HG02588 (cell line): Measurements from ENCODE around the gene KLF13.

ENCODE experiments used
- ATAC-seq: cut with Tn5 transposase; IDR thresholded peaks from one replicate; pipeline ENCODE4 v1.9.1; 2021; ENCODE audit warnings: mild to moderate bottlenecking, moderate library complexity; ENCODE audit not compliant: unreplicated experiment

The KLF13 gene

DNA sequence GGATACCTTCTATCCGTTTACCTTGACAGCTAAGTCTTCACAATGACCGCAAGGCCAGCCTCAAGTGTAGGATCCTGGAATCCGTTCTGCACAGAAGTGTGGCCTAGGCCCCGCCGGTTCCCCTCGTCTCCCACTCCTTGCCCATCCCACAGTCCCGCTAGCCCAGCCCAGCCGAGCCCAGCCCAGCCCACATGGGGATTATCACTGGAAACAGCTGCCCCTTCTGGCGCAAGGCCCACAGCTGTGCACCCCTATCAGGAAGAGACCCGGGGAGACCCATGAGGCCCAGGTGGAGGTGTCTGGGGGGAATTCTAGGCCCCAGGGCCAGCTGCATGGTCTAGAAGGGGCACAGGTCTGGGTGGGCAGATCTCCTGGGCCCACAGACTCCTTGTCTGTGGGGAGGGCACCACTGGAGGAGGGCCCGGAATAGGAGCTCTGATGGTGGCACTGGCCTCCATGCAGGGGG, 27.9 kb upstream of the KLF13 start:
- no peak for ATAC-seq

GRCh38 chr15:31300208-31300661, 26.4 kb upstream of the KLF13 start:
- no peak for ATAC-seq

GRCh38 chr15:31300981-31301672, 25.5 kb upstream of the KLF13 start:
- no peak for ATAC-seq

GRCh38 chr15:31301673-31301990, 25.0 kb upstream of the KLF13 start:
- ATAC-seq = no peak

DNA sequence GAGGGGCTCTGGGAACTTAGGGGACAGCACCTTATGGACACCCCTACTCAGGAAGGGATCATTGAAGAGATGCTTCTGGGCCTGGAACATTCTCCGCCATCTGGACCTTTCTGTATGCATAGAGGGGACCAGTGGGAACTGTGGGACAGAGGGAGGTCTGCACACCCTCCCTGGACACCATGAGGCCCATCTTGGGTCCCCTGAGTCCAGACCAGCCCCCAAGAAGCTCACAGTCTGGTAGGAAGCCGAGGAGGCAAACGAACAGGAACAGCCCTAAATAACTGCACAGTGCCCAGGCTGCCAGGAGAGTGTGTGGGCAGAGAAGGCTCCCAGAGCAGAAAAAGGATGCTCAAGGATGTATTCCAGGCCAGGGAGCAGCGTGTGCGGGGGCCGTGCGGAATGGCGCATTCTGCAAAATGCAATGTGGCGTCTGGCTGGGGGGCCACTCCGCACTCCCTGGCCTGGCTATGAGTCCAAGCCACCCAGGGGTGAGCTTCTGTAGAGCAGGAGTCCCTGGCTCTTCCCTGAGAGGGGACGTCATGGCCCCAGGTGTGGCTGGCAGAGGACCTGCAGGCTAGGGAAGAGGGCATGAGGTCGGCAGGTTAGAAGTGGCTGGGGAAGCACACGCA, 24.5 kb upstream of the KLF13 start:
- ATAC-seq = no peak

DNA sequence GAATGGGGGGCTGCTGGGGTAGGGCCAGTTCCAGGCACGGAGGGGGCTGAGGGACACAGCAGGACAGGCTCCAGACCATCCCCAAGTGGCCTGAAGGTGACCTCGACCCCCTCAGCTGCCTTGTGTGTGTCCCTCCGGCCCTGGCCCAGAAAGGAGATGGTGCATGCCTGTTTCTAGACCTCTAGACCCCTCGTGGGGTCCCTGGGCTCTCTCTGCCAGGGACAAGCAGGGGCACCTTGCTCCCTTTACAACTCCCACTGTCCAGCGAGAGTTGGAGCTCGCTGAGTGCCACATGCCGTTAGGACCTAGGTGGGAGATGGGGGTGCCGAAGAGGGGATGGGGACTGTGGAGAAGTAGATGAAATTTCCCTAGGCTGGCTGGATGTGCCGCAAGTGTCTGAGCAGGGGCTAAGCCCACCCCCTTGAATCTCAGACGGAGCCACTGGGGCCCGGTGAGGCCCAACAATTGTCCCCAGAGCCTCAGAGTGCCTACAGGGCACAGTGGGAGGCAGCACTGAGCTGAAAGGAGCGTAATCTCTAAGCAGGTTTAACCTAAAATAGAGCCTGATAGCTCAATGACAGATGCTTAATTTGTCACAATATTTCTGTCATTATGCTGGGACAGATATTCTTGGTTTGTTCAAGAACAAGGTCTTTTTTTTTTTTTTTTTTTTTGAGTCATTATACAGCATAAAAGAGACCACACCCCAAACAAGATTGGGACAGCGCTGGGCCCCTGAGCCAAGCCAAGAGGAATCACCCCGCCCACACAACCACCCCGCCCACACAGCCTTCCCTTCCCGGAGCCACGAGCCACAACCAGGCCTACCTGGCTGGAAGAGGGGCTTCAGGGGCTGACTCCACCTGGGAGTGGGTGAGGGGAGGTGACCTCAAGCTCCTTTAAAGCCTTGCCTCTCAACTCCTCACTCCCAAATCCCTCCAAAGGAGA, 23.6 kb upstream of the KLF13 start:
- ATAC-seq = no peak

GRCh38 chr15:31303726-31304648, 22.6 kb upstream of the KLF13 start:
- ATAC-seq = no peak

- no peak for ATAC-seq
Observed at GRCh38 chr15:31304751-31305365, 21.8 kb upstream of the KLF13 start.

DNA sequence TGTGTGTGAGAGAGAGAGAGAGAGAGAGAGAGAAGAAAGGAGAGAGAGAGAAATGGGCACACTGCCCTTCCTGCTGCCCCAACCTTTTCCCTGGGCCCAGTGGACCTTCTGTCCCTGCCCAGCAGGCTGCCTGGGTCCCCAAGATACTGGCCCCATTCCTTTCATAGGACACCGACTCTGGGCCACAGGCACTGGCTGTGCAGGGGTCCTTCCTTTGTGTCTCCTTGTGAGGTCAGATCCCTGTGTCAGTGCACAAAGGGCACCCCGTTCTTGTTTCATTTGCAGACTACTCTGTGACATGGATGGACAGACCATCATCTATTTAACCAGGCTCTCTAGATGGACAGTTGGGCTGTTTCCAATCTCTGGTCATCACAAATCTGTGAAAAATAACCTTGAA, 21.3 kb upstream of the KLF13 start:
- ATAC-seq = no peak

- ATAC-seq = no peak
Observed at GRCh38 chr15:31305796-31306425, 20.7 kb upstream of the KLF13 start.

DNA sequence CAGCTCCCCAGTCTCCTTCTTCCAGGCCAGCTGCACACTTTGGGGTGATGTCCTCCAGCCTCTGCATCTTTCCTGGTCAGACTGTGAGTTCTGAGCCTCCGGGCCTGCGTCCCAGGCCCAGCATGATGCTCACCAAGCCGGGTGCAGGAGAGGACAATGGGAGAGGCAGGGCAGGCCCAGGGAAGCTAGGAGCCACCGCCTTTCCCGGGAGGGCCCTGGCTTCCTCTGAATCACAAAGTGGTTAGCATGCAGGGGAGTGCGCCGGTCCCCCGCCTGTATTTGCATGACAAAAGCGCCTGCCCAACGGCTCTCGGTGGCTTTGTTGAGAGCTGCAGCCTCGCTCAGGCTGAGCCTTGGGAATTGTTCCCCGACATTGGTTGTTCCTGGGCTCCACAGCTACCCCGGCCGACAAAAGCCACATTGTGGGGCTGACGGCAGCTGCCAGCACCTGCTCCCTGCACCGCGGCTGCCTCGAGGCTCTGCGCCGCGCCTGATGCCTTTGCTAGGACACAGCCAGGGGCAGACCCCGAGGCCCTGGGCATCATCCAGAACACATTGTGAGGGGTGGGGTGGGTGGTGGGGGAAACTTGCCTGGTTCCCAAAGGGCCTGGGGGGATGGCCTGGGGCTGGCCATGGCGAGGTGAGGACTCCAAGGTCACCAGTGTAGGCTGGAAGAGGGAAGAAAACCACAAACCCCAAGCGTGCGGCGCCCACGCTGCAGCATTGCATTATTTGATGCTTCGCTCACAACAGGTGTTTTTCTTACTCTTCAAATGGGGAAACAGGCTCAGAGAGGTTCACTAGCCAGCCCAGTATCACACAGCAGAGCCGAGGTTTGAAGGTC, 20.0 kb upstream of the KLF13 start:
- no peak for ATAC-seq

GRCh38 chr15:31307270-31308184, 19.1 kb upstream of the KLF13 start:
- ATAC-seq = no peak

DNA sequence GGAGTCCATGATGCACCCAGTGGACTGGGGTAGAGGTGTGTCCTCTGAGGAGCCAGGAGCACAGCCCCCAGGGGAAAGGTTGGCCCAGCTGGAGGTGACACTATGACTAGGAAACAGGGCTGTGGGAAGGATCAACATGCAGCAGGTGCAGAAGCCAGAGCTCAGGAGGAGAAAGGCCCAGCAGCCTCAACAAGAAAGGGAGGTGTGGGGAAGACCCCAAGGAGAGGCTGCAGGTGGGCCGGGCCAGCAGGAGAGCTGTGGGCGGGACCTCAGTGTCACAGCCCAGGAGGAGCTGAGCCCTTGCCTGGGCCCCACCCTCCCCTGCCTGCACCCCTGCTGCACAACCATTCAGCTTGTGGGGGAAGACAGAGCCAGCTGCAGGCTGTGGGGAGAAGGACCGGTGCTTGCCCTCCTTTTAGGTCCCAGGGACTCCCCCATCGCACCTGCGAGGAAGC, 18.4 kb upstream of the KLF13 start:
- ATAC-seq = peak; percentile 67

DNA sequence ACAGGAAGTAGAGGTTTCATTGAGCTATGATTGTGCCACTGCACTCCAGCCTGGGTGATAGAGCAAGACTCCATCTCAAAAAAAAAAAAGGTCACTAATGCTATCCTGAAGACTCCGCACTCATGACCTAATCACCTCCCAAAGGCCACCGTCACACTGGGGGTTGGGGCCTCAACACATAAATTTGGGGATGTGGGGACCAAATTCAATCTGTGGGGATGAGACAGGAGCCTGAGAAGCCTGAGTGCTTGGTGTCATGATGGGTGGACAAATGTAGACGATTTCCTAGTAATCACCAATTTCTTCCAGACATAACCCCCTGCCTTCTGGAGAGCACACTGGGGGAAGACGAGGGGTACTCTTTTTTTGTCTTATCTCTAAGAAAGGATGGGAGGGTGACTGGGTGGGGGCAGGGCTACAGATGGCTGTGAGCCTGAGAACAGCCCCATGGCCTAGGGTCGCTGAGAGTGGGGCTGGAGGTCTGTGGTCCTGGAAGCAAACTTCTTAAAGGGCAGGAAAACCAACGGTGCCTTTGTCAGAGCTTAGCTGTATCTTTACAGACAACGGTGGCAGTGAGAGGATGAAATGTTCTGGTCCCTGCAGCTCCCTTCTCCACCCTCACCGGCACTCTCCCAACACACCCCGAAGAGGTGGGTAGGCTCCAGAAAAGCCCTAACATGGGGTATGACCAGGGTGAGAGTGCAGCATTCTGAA, 16.6 kb upstream of the KLF13 start:
- ATAC-seq = no peak

DNA sequence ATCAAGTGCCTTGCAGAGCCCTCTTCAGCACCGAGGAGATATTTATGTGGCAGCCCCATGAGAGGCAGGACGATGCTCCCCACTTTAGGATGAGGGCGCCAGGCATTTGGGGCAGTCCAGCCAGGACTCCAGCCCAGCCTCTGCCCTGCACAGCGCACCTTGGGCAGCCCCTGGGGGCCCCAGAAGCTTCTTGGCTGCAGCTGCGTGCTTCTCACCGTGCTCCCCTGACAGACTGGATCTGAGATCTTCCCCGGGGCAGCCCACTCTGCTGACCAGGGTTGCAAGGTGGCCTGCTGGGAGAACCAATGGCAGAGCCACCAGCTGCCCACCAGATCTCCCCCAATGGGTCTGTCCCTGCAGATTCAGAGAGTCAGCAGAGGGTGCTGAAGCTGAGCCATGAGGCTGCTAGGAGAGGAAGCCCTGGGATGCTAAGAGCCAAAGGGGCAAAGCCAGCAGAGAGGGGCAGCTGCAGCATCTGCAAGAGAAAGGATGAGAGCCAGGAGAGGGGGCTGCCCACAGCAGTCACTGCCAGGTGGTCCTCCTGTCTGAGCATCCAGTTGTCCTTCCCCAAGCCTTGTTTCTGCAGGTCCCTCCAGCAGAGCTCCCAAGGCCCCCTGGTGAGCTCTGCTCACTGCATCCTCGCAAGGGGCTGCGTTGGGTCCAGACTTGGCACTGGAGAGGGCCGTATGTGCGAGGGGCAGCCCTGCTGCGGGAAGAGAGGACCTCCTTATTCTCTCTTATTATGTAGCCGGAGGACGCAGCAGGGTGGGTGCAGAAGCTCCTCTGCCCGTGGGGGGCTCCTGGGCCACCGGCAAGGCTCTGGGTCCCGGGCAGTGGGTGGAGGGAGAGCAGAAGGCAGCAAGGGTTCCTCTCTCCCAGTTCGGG, 14.7 kb upstream of the KLF13 start:
- ATAC-seq = no peak

DNA sequence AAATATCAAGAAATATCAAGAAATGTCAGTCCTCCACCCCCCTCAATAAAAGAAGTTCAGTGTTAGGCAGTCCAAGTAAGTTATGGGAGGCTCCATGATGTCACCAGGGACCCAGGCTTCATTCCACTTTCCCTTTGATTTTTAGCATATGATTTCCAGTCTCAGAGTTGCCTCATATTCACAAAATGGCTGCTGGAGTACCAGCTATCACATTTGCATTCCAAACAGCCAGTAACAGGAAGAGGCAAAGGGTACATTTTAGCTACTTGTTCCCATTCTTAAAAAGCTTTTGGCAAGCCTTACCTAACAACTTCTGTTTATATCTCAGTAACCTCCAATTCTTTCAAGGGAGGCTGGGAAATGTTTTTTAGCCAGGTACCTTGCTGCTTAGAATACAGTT, 13.4 kb upstream of the KLF13 start:
- ATAC-seq = no peak
